NCI-H1417 treated with DMSO at 0.1 percent for 48 hours (cell line): ENCODE measurements around the gene ABHD2.
"Not testable (repeated sequence)": the region's sequence is repeated elsewhere in the genome, so short reads cannot be mapped to it uniquely, and the experiment has no call there.

ENCODE experiments used
- DNase-seq: peaks from one replicate; lab custom pipeline; 2025; lab: John Stamatoyannopoulos, UW

ABHD2 gene

GRCh38 chr15:89075101-89075640 lies 13.1 kb upstream of the ABHD2 start:
- DNase-seq: no peak

DNA sequence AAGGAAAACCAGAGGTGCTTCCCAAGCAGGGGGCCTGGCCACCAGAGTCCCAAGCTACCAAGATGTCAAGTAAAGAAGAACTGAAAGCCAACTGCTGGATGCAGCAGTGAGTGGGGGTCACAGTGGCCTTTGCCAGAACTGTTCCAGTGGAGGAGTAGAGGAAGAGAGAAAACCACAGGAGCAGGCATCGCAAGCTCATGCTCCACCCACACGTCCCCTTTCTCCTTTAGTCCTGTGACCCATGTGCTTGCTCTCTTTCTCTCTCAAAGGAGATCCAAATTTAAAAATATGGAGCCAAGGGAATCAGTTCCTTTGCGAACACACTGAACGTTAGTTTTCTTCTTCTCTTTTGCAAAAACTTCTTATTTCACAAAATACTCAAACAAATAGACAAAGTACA lies 12.4 kb upstream of the ABHD2 start:
- DNase-seq: no peak

DNA sequence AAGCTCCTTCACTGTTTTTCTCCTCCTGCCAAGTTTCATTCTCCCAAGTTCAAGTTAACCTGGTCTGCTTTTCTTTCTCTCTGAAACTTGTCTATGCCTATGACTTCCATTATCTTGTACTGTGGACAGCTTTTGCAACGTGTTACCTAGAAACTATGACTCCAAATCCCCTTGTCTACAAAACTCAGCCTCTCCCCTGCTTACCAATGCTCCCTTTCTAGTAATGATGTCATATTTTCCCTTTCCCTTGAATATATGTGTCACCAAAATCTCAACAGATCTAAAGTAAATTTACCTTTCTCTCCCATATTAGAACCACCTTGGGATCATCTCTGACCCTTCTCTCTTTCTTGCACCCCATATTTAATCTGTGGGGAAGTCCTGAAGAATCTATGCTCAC lies 10.5 kb upstream of the ABHD2 start:
- DNase-seq: no peak

DNA sequence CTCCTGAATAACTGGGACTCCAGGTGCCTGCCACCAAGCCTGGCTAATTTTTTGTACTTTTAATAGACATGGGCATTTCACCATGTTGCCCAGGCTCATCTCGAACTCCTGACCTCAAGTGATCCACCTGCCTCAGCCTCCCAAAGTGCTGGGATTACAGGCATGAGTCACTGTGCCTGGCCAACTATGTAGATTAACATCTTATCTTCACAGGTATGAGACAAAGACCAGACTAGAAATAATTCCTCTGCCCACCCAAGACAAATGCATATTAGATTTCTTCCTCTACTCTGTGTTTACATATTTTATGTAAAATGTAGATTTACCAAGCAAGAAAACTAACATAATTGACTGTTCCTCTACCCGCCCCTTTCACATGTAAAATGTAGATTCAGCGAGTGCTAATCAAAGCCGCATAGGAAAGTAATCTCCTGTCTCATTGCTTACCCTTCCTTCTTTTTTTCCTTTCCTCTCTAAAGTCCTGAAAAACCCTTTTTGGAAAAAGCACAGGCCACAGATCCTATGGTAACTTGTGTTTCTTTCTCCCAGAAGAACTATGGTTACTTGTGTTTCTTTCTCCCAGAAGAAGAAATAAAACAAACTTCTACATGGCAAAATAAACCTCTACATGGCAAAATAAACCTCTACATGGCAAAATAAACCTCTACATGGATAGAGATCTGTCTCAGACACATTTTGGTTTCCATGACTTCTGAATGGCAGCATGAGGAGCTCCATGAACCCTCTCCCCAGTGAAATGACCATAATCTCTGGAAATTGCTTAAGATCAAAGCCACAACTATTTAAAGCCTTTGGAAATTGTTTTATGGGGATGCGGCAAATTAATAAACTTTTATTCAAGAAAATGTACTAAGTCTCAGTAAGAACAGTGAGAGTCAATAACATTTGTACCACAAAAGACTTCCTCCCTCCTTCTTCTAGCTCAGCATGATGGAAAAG lies 9.1 kb upstream of the ABHD2 start:
- no peak for DNase-seq

GRCh38 chr15:89081878-89082277 lies 6.4 kb upstream of the ABHD2 start:
- DNase-seq: no peak

DNA sequence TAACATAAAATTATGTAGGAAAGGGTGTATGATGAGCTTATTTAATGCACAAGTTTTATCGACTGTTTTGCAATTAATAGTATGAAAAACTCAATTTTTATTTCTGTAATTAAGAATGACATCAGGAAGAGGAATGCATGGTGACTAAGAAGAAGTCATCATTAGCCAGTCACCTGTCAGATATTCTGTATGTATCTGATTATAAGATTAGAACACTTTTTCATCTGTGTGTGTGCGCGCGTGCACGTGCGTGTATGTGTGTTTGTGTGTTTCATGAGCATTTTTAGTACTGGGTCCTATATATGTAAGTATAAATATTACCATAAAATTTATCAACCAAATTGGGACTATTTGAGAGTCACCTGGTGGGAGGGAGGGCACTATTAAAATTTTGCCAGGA lies 5.0 kb upstream of the ABHD2 start:
- DNase-seq: no peak

DNA sequence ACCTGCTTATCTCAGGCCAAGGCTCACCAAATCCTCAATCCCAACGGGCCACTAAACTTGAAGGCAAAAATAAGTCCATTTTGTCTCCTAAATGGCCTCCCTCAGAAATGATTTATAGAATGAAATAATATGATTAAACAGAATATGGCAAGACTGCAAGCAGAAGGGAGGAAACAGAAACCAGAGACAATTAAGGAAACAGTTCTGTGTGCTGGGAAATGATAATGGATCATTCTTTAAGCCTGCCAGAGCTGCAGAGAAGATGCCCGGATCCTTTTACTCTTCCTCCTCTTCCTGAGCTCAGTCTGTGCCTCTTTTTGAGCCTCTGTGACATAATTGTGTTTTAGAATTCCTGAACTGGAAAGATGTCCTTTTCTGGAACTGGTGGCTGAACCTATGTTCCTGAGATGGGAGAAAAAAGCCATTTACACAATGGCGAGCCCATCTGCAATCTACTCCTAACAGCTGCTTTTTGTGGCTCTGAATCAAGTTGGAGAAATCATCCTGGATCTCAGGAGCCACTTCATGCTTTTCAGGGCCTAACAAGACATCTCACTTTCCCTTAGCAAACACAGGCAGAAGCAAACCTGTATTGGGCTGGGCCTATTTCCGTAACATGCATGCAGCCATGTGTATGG lies 2.8 kb upstream of the ABHD2 start:
- no peak for DNase-seq

GRCh38 chr15:89085933-89086332 lies 2.3 kb upstream of the ABHD2 start:
- not testable (repeated sequence) for DNase-seq

- not testable (repeated sequence) for DNase-seq
These were observed 1.9 kb upstream of the ABHD2 start for GRCh38 chr15:89086390-89086789.

DNA sequence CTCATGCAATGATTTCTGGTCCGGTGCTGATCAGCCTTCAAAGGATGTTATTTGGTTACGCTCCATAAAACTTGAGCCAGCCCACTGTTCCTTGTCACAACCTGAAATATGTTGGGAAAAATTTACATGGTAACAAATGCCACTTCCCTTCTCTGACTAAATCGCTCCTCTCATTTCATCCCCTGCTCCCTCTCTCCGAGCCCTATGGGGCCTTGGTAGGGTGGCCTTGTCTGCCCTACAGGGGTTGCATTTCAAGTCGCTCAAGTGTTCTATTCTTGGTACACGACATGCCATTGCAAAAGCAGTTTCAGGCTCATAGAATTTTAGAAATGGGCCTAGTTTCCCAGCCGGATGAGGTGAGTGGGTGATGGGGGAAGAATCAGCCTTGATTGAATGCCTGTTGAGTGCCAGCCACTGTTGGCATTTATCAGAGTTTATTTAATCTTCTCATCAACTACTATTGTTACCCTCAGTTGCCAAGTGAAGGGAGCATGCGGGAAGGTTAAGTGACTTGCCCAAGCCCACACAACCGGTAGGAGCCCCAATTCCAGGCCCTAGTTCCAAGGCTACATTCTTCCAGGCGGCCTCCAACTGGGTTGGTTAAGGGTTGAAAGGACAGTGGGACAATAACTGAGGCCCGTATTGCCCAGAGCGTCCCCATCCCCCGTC lies 961 bp upstream of the ABHD2 start:
- no peak for DNase-seq

GRCh38 chr15:89088605-89089315 lies 504 bp downstream of the ABHD2 start:
- no peak for DNase-seq

GRCh38 chr15:89089316-89090230 lies 1.3 kb downstream of the ABHD2 start:
- no peak for DNase-seq

DNA sequence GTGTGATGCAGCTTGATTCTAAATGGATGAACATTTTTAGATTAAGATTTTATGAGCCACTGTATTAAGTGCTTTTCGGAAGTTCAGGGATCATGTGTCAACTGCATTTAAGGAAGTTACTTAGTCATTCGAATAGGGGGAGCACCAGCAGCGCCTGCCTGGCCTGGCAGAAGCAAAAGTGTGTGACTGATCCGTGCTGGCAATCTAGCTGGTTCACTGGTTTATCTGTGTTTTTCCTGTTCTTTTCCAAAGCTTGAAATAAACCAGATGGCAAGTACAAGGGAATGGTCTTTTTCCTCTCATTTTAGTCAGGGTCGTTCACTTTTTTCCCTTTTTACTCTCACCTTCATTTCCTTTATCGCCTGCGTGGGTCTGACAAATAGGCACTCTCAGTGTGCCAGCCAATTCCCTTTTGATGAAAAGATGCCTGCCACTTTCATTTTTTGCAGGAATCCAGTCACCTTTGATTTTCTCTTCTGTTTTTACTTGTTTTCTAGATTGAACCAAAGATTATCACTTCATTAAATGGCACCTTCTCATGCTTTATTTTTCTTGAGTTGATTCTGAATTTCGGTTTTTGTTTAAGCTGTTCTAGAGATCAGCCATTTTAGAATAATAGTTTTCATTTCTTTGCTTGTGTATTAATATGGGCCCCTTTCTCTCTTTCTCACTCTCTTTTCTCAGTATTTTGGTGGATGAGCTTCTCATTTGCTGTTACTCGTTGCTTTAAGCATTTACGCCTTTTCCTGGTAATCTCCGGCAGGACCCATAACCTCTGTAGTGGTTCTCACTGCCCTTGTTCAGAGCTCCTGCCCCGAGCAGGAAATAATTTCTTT lies 2.8 kb downstream of the ABHD2 start:
- no peak for DNase-seq

- no peak for DNase-seq
These were observed 3.5 kb downstream of the ABHD2 start for GRCh38 chr15:89091627-89092220.

DNA sequence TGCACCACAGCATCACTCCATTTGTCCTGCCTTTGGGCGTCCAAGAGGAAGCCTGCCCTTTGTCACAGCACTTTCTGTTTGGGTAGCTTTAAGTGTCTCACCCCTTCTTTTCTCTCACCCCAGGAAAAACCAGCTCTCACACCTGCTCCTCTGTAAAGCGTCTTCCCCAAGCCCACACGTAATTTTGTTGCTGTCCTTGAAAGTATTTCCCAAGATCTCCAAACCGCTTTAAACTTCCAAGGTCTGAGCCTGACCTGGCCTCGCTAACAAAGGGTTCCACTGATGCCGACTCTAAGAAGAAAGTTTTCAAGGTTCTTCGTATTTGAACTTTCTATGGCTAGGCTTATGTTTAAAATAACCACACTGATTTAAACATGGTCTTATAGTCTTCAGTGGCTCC lies 5.3 kb downstream of the ABHD2 start:
- DNase-seq: no peak

DNA sequence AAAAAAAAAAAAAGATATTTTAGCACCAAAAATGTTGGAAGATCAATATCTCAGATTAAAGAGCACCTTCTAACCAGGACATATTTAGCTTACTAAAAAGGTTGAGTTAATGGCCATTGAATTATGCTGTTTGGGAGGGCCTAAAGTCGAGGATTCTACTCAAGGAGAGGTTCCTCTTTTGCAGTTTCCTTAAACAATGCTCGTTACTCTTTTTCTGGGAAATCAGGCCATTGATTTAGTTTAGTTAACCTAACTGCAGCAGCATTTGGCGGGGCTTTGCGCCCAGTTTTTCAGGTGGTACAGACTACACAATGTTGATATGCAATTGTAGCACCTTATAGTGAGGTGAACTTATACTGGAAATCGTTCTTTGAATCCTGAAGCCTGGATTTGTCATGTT lies 6.8 kb downstream of the ABHD2 start:
- DNase-seq: no peak

- no peak for DNase-seq
These were observed 7.3 kb downstream of the ABHD2 start for GRCh38 chr15:89095556-89095955.

DNA sequence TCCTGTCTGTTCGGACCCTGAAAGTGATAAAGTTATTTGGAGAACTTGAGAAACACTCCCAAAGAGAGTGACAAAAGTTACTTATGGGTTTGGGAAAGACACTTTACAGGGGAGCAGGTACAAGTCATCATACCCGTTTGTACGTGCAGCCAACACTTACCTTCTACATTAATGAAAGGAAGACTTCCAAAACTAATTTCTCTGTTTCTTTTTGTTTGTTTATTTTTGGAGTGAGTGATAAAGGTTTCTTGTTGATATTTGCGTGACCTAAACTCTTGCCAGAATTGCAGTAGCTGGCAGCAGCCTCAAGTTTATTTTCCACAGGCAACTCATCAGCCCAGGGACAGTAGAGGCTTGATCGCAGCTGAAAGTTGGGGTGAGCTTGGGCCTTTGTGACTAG lies 8.4 kb downstream of the ABHD2 start:
- no peak for DNase-seq

DNA sequence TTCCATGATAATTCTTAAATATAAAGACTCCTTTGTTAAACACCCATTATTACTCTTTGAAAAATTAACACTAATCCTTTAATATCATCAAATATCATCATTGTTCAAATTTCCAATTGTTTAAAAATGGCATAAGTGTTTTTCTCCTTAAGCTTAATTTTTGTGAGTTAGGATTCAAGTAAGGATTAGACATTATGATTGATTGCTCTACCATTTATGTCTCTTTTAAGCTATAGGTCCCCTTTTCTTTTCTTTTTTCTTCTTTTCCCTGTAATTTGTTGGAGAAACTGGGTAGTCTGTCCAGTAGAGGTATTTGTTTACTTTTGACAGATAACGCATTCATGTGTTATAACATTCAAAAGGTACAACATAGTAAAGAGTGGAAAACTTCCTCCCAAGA lies 9.1 kb downstream of the ABHD2 start:
- DNase-seq: no peak

DNA sequence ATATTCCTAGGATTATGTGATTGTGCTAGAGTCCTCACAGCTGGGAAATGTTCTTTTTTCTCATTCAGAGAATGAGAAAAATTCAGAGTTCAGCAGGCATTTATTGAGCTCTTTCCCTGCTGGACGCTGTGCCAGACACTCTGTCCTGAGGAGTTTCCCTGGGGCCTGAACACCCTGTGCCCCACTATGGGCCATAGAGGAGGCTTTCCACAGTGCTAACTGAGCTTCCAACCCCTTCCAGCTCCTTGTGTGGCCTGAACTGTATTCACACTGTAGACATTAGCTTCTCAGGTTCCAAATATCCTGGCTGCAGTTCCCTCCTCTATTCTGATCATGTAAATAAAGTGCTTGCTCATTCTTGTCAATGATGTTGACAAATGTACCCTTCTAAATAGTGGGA lies 10.0 kb downstream of the ABHD2 start:
- DNase-seq: no peak
